H1 (cell line): ENCODE results near the gene KISS1. TPM values are rescaled to one million over a fixed set of nuclear protein-coding genes. Genes with fewer than 3 reads are reported as not detected.
"Not testable (repeated sequence)": the region's sequence is repeated elsewhere in the genome, so short reads cannot be mapped to it uniquely, and the experiment has no call there.

Source experiments
- CTCF ChIA-PET: fragments of 300-600 bp; sonication (Branson Sonifier 250); formaldehyde crosslinking; loops from one replicate; lab custom pipeline; 2021; ENCODE audit not compliant: partially characterized antibody; lab: Charles Lee
- POLR2A ChIA-PET: fragments of 300-600 bp; sonication (Branson Sonifier 250); formaldehyde crosslinking; loops from one replicate; lab custom pipeline; 2021; ENCODE audit warnings: inconsistent platforms; ENCODE audit not compliant: partially characterized antibody; lab: Charles Lee
- DNase-seq, 2 experiments: peaks; one replicate each; pipeline versions ENCODE4 v3.0.0 to v3.0.0-alpha.2; 2010 to 2022; ENCODE audit warnings: low spot score in 2 of 2, low read depth in 1 of 2, mixed read lengths in 1 of 2
- FAIRE-seq: peaks from 2 replicates; lab custom pipeline; 2011; peaks lifted over from hg19 to GRCh38; lab: Jason Lieb, UNC
- H2AFZ ChIP-seq: 2 replicates; pipeline ENCODE4 v1.8.1; 2012; ENCODE audit warnings: low read length, inconsistent platforms
- H2AK5ac ChIP-seq: 2 replicates; pipeline ENCODE4 v1.6.1; 2013; ENCODE audit warnings: low read depth, low read length
- H2BK120ac ChIP-seq: replicated peaks from 2 replicates; pipeline ENCODE3; 2013; ENCODE audit warnings: low read depth, low read length, inconsistent platforms
- H2BK12ac ChIP-seq: 2 replicates; pipeline ENCODE4 v1.6.1; 2013; ENCODE audit warnings: low read depth, low read length
- H2BK15ac ChIP-seq: 2 replicates; pipeline ENCODE4 v1.6.1; 2013; ENCODE audit warnings: low read length
- H2BK20ac ChIP-seq: 2 replicates; pipeline ENCODE4 v1.6.1; 2013; ENCODE audit warnings: low read length
- H2BK5ac ChIP-seq: 2 replicates; pipeline ENCODE4 v1.6.1; 2013; ENCODE audit warnings: low read depth, low read length
- H3K14ac ChIP-seq: 2 replicates; pipeline ENCODE4 v1.6.1; 2013; ENCODE audit warnings: inconsistent platforms; ENCODE audit not compliant: insufficient read length
- H3K18ac ChIP-seq: 2 replicates; pipeline ENCODE4 v1.6.1; 2013; ENCODE audit warnings: low read length; ENCODE audit errors: extremely low read depth
- H3K23ac ChIP-seq: 2 replicates; pipeline ENCODE4 v1.6.1; 2013; ENCODE audit warnings: inconsistent platforms; ENCODE audit not compliant: insufficient read length
- H3K23me2 ChIP-seq: 2 replicates; pipeline ENCODE4 v1.6.1; 2013; ENCODE audit warnings: low read depth, low read length
- H3K27ac ChIP-seq: 2 replicates; pipeline ENCODE4 v1.6.1; 2011; ENCODE audit warnings: low read depth, low read length, inconsistent platforms
- H3K27me3 ChIP-seq, 4 experiments: replicated peaks in 1 of 4; 1 replicate in 1 of 4; 2 replicates in 3 of 4; pipeline versions ENCODE4 v1.6.1 to v1.8.1; 2011 to 2013; ENCODE audit warnings: low read length in 3 of 4, mild to moderate bottlenecking in 3 of 4, inconsistent platforms in 2 of 4, mixed read lengths in 2 of 4, moderate library complexity in 1 of 4; ENCODE audit not compliant: control insufficient read depth in 3 of 4, insufficient read depth in 3 of 4; ENCODE audit errors: extremely low read depth in 1 of 4
- H3K36me3 ChIP-seq, 4 experiments: 2 replicates each; pipeline versions ENCODE4 v1.6.1 to v1.8.1; 2011 to 2013; ENCODE audit warnings: mild to moderate bottlenecking in 4 of 4, low read length in 3 of 4, moderate library complexity in 2 of 4, control low read depth in 1 of 4, inconsistent platforms in 1 of 4; ENCODE audit not compliant: insufficient read depth in 4 of 4, control insufficient read depth in 2 of 4
- H3K4ac ChIP-seq: replicated peaks from 2 replicates; pipeline ENCODE3; 2013; ENCODE audit warnings: low read length, low read depth, mixed read lengths, inconsistent platforms; ENCODE audit not compliant: insufficient read length
- H3K4me1 ChIP-seq, 4 experiments: replicated peaks in 1 of 4; 1 replicate in 1 of 4; 2 replicates in 3 of 4; pipeline versions ENCODE4 v1.6.1 to v1.8.1; 2011 to 2013; ENCODE audit warnings: low read length in 3 of 4, inconsistent platforms in 2 of 4, mixed read lengths in 1 of 4; ENCODE audit not compliant: insufficient read depth in 4 of 4, control insufficient read depth in 3 of 4
- H3K4me2 ChIP-seq, 2 experiments: 2 replicates each; pipeline versions ENCODE4 v1.6.1 to v1.8.1; 2011 to 2013; ENCODE audit warnings: low read depth in 2 of 2, low read length in 2 of 2, control low read depth in 1 of 2, inconsistent platforms in 1 of 2, mild to moderate bottlenecking in 1 of 2; ENCODE audit not compliant: insufficient read depth in 1 of 2
- H3K4me3 ChIP-seq, 4 experiments: fragments of 200-600, 300-600 bp in 1 of 4; sonication (generic), shearing (Covaris generic), sonication (Bioruptor Twin) in 1 of 4; 2 replicates each; pipeline versions ENCODE4 v1.5.1 to v1.8.1; 2011 to 2016; ENCODE audit warnings: low read length in 4 of 4, low read depth in 3 of 4, control low read depth in 2 of 4, inconsistent platforms in 2 of 4, mild to moderate bottlenecking in 2 of 4, mixed read lengths in 1 of 4, moderate library complexity in 1 of 4; ENCODE audit not compliant: insufficient read depth in 2 of 4; ENCODE audit errors: extremely low read depth in 1 of 4
- H3K56ac ChIP-seq: replicated peaks from 2 replicates; pipeline ENCODE3; 2013; ENCODE audit warnings: low read depth, mild to moderate bottlenecking, mixed read lengths, low read length, inconsistent platforms; ENCODE audit not compliant: insufficient read length
- H3K79me1 ChIP-seq: 2 replicates; pipeline ENCODE4 v1.6.1; 2013; ENCODE audit warnings: low read depth, low read length, control low read depth
- H3K79me2 ChIP-seq, 2 experiments: 2 replicates each; pipeline versions ENCODE4 v1.6.1 to v1.8.1; 2012 to 2013; ENCODE audit warnings: low read length in 2 of 2, mild to moderate bottlenecking in 2 of 2, inconsistent platforms in 1 of 2; ENCODE audit not compliant: insufficient read depth in 2 of 2, control insufficient read depth in 1 of 2
- H3K9ac ChIP-seq, 4 experiments: replicated peaks in 1 of 4; 1 replicate in 1 of 4; 2 replicates in 3 of 4; pipeline versions ENCODE4 v1.6.1 to v1.8.1; 2011 to 2013; ENCODE audit warnings: low read depth in 3 of 4, low read length in 3 of 4, control low read depth in 2 of 4, mild to moderate bottlenecking in 2 of 4, moderate library complexity in 2 of 4, inconsistent platforms in 1 of 4; ENCODE audit errors: extremely low read depth in 1 of 4
- H3K9me3 ChIP-seq, 2 experiments: 2 replicates each; pipeline versions ENCODE4 v1.6.1 to v1.8.1; 2012 to 2013; ENCODE audit warnings: mild to moderate bottlenecking in 2 of 2, moderate library complexity in 2 of 2, control low read depth in 1 of 2, inconsistent platforms in 1 of 2, low read depth in 1 of 2, low read length in 1 of 2, mixed read lengths in 1 of 2; ENCODE audit not compliant: insufficient read depth in 2 of 2
- H4K20me1 ChIP-seq, 2 experiments: replicated peaks in 1 of 2; 2 replicates each; pipeline versions ENCODE3 to v1.8.1; 2011 to 2013; ENCODE audit warnings: inconsistent platforms in 2 of 2, low read length in 2 of 2, mild to moderate bottlenecking in 1 of 2; ENCODE audit not compliant: insufficient read depth in 2 of 2, control insufficient read depth in 1 of 2
- H4K5ac ChIP-seq: 2 replicates; pipeline ENCODE4 v1.6.1; 2013; ENCODE audit warnings: low read length, low read depth, mixed read lengths, inconsistent platforms; ENCODE audit not compliant: insufficient read length
- H4K8ac ChIP-seq: 2 replicates; pipeline ENCODE4 v1.8.0; 2013; ENCODE audit warnings: mild to moderate bottlenecking, moderate library complexity, low read length, inconsistent platforms; ENCODE audit not compliant: insufficient read depth; ENCODE audit errors: extremely low read depth
- H4K91ac ChIP-seq: replicated peaks from 2 replicates; pipeline ENCODE3; 2013; ENCODE audit warnings: low read length, mixed read lengths, inconsistent platforms; ENCODE audit not compliant: insufficient read length
- WGBS, 2 experiments: shearing (Covaris generic) in 1 of 2; methylation state at CpG; one replicate each; pipeline versions ENCODE4 v1.1.6 to v1.1.7; 2013 to 2015; ENCODE audit warnings: low lambda C conversion rate in 2 of 2, mixed read lengths in 2 of 2, inconsistent platforms in 1 of 2, low coverage in 1 of 2, missing lambda C conversion rate in 1 of 2; ENCODE audit not compliant: insufficient replicate concordance in 2 of 2, insufficient coverage in 1 of 2, insufficient read length in 1 of 2; ENCODE audit errors: extremely low coverage in 1 of 2, missing lambda C conversion rate in 1 of 2; 5-methylcytosine and 5-hydroxymethylcytosine counted together
- polyA plus RNA-seq, 7 experiments: library from polyadenylated mRNA; depleted of rRNA in 3 of 7; stranded (reverse) in 5 of 7; unstranded in 2 of 7; fragments of >200 nt in 5 of 7; fragments of 200-250 nt in 2 of 7; gene quantifications; 1 replicate in 5 of 7; 2 replicates in 1 of 7; 4 replicates in 1 of 7; pipeline versions ENCODE4 v1.2.1 to v1.2.3, GENCODE V29; 2011 to 2013; ENCODE audit warnings: missing spikeins in 2 of 7, mixed read lengths in 2 of 7
- total RNA-seq: library from RNA; stranded (reverse); fragmentation: NEBNext Ultra II Directional; extraction: Animal tissue kit (Norgen Biotek cat#: 25700); gene quantifications from 2 replicates; pipeline ENCODE4 v1.2.1, GENCODE V29; 2021

The KISS1 gene
- total and polyA plus RNA-seq, 2 of the 8 experiments (the other 6 are each of a cell fraction or from before 2014, with no cell fraction given) = 0.71 TPM; not detected in 1

GRCh38 chr1:204237515-204237914 lies 41.2 kb upstream of the KISS1 start:
- H3K27me3 ChIP-seq, H3K4me1 ChIP-seq, H2AK5ac ChIP-seq, H3K23me2 ChIP-seq, H4K20me1 ChIP-seq, H3K9me3 ChIP-seq, POLR2A ChIA-PET, H3K23ac ChIP-seq, H2BK12ac ChIP-seq, FAIRE-seq, H3K9ac ChIP-seq, H3K4ac ChIP-seq, H4K8ac ChIP-seq, H3K4me2 ChIP-seq, H4K5ac ChIP-seq, H2AFZ ChIP-seq, H3K14ac ChIP-seq, H4K91ac ChIP-seq, H2BK15ac ChIP-seq, H3K79me1 ChIP-seq, H3K27ac ChIP-seq, H2BK5ac ChIP-seq, H2BK20ac ChIP-seq, H3K79me2 ChIP-seq, H3K18ac ChIP-seq, H2BK120ac ChIP-seq, DNase-seq, H3K4me3 ChIP-seq, H3K36me3 ChIP-seq, H3K56ac ChIP-seq: not testable (repeated sequence)
- WGBS, 2 experiments = 92% methylated on average over 1 of the region's 1 CpG; no CpG with 5 or more reads in 1 of the 2 experiments
- CTCF ChIA-PET = interaction anchor here (1.0 to 1.4 kb wide), 3 partner anchors 18 to 31 kb away, joined by 3 to 5 read pairs (median 4); no protein-coding TSS in a partner anchor
